Astrocyte of the spinal cord (primary cell): ENCODE data around the gene ZNF101.
"Not testable (repeated sequence)": the region's sequence is repeated elsewhere in the genome, so short reads cannot be mapped to it uniquely, and the experiment has no call there.

ENCODE experiments used
- DNase-seq: peaks from one replicate; pipeline ENCODE4 v3.0.0; 2011; ENCODE audit warnings: low read depth, low spot score
- H3K4me3 ChIP-seq: 2 replicates; pipeline ENCODE4 v1.5.1; 2011; ENCODE audit warnings: low read depth, mild to moderate bottlenecking, low read length, moderate library complexity
- in situ Hi-C: cut with HindIII; loops from 2 replicates; pipeline ENCODE4 v1.10.0; 2017; ENCODE audit warnings: low sequenced_read_pairs
- TF ChIP-seq, protein P1 (sequence below): IDR thresholded peaks from 2 replicates; pipeline ENCODE4 v1.5.1; 2012; ENCODE audit warnings: low read depth, mild to moderate bottlenecking, low read length, inconsistent platforms

Gene ZNF101

DNA sequence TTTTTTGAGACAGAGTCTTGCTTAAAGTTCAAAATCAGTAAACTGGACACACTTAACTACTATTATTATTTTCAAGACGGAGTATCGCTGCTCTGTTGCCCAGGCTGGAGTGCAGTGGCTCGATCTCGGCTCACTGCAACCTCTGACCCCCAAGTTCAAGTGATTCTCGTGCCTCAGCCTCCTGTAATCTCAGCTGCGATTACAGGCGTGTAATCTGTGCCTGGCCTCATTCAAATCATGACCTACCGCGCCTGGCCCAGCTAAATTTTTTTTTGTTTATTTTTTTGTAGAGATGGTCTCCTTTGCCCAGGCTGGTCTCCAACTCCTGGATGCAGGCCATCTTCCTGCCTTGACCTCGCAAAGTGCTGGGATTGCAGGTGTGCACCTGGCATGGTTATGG lies 23.0 kb downstream of the ZNF101 start:
- no peak for DNase-seq
- TF ChIP-seq, protein P1, sequence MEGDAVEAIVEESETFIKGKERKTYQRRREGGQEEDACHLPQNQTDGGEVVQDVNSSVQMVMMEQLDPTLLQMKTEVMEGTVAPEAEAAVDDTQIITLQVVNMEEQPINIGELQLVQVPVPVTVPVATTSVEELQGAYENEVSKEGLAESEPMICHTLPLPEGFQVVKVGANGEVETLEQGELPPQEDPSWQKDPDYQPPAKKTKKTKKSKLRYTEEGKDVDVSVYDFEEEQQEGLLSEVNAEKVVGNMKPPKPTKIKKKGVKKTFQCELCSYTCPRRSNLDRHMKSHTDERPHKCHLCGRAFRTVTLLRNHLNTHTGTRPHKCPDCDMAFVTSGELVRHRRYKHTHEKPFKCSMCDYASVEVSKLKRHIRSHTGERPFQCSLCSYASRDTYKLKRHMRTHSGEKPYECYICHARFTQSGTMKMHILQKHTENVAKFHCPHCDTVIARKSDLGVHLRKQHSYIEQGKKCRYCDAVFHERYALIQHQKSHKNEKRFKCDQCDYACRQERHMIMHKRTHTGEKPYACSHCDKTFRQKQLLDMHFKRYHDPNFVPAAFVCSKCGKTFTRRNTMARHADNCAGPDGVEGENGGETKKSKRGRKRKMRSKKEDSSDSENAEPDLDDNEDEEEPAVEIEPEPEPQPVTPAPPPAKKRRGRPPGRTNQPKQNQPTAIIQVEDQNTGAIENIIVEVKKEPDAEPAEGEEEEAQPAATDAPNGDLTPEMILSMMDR: no peak
- in situ Hi-C loops: no loop called here
- H3K4me3 ChIP-seq: no peak overlapping the region

DNA sequence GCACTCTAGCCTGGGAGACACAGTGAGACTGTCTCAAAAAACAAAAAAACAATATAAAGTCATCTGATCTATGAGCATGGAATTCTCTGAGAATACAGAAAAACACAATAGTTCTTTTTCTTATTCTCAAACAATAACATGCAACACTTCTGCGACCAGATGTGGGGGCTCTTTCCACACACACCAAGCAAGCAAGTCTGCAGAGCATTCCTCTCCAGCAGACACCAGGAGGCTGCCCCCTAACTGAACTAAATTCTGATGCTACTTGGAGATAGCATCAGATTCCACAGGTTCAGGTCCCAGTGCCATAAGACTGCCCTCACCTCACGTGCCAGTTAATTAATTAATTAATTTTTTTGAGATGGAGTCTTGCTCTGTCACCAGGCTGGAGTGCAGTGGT lies 27.7 kb downstream of the ZNF101 start:
- TF ChIP-seq, protein P1: no peak
- H3K4me3 ChIP-seq: no peak overlapping the region
- no peak for DNase-seq
- in situ Hi-C loops: no loop called here

DNA sequence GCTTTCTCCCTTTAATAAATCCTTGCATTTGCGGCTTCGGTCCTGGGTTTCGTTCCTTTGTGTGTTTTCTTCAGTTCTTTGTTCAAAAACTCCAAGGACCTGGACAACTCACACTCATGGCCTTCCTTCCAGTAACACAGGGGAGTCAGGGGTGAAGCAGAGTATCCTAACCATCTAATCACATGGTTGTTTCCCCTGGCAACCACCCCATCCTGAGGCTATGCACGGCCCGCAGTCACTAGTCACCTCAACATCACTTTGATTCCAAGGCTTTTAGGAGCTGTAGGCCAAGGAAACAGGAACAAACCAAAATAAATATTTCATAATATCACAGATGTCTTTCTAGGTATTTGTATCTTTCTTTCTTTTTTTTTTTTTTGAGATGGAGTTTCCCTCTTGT lies 28.9 kb downstream of the ZNF101 start:
- no peak for DNase-seq
- TF ChIP-seq, protein P1: no peak
- in situ Hi-C loops: no loop called here
- H3K4me3 ChIP-seq: no peak overlapping the region

GRCh38 chr19:19700493-19700892 lies 31.9 kb downstream of the ZNF101 start:
- DNase-seq, in situ Hi-C loops, H3K4me3 ChIP-seq: not testable (repeated sequence)

DNA sequence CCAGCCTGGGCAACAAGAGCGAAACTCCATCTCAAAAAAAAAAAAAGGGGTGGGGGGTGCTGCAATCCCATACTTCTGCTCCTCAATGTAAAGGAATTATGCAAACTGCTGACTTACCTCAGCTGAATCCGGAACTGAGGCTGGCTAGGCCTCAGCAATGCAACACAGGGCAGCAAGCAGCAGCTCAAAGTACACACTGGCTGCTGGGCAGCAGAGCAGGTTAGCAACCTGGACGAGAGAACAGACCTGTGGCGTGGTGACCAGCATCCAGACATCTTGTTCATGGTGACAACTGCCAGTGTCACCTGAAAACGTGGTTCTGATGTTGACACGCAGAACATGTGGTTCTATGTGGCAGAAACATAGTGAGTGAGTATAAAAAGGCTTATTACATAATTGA lies 36.2 kb downstream of the ZNF101 start:
- no peak for DNase-seq
- in situ Hi-C loops: no loop called here
- TF ChIP-seq, protein P1: no peak
- H3K4me3 ChIP-seq: no peak overlapping the region

- TF ChIP-seq, protein P1: no peak
- in situ Hi-C loops: no loop called here
- DNase-seq: no peak
- H3K4me3 ChIP-seq: no peak overlapping the region
Measured at GRCh38 chr19:19710506-19710905, 41.9 kb downstream of the ZNF101 start.

DNA sequence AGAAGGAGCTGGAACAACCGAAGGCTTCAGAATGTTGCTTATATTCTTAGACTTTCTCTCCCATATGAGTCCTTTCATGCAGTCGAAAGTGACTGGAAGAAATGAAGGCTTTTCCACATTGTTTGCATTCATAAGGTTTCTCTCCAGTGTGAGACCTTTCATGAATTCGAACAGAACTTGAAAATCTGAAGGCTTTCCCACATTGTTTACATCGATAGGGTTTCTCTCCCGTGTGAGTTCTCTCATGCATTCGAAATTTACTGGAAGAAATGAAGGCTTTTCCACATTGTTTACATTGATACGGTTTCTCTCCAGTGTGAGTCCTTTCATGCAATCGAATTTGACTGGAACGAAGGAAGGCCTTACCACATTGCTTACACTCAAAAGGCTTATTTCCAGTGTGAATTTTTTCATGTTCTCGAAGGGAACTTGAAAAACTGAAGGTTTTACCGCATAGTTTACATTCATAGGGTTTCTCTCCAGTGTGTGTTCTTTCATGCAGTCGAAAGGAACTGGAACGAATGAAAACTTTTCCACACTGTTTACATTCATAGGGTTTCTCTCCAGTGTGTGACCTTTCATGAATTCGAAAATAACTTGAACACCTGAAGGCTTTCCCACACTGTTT lies 42.8 kb downstream of the ZNF101 start:
- H3K4me3 ChIP-seq: no peak overlapping the region
- no peak for DNase-seq
- TF ChIP-seq, protein P1: no peak
- in situ Hi-C loops: no loop called here
